ENCODE results near the gene ME3.

The ME3 gene

DNA sequence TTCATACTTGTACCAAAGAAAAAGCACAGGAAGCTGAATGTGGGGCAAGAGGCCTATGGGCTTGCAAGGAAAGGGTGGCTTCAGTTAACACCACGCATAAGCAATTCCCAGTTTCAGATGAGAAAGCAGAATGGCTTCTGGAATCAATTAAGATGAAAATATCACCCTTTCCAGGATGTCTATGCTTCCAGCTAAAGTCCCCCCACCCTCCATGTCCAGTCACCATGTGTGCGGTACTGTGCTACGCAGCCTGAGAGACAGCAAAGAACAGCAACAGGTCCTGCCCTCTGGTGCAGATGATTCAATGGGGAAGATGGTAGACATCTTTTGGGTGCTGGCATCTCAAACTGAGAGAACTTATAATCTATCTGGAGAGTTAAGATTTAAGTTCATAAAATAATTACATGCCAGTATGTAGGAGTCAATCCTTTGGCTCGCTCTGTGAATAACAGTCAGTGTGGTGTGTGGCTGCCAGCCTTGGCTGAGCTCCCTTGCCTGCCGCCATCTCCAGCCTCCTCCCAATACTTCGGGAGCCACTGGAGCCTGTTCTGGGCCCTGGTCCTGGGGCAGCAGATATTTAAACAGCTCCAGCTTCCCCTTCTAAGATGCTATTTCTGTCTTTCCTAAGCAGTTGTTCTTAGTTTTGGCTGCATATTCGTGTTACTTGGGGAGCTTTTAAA, 44.5 kb downstream of the ME3 start:
- TF ChIP-seq, protein P1, sequence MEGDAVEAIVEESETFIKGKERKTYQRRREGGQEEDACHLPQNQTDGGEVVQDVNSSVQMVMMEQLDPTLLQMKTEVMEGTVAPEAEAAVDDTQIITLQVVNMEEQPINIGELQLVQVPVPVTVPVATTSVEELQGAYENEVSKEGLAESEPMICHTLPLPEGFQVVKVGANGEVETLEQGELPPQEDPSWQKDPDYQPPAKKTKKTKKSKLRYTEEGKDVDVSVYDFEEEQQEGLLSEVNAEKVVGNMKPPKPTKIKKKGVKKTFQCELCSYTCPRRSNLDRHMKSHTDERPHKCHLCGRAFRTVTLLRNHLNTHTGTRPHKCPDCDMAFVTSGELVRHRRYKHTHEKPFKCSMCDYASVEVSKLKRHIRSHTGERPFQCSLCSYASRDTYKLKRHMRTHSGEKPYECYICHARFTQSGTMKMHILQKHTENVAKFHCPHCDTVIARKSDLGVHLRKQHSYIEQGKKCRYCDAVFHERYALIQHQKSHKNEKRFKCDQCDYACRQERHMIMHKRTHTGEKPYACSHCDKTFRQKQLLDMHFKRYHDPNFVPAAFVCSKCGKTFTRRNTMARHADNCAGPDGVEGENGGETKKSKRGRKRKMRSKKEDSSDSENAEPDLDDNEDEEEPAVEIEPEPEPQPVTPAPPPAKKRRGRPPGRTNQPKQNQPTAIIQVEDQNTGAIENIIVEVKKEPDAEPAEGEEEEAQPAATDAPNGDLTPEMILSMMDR (conservative IDR thresholded peaks at IDR 0.05): no peak
- no peak overlapping the region for H3K27ac ChIP-seq

DNA sequence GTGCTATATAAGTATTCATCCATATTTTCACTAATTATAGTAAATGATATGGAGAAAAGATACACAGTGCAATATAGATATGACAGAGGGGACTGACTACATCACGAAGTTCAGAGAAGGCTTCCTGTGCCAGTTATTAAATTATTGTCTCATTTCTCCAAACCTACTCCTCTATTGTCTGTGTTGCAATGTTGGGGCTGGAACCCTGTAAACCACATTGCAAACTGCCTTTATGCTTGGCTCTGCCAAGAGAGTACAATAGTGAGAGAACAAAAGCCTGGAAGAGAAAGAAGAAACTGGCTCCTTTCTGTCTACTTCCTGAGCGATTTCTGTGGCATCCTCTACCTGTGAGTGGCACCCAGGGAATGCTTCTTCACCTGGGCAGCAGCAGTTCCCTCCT, 46.4 kb downstream of the ME3 start:
- no peak overlapping the region for H3K27ac ChIP-seq
- TF ChIP-seq, protein P1 (conservative IDR thresholded peaks at IDR 0.05): no peak

DNA sequence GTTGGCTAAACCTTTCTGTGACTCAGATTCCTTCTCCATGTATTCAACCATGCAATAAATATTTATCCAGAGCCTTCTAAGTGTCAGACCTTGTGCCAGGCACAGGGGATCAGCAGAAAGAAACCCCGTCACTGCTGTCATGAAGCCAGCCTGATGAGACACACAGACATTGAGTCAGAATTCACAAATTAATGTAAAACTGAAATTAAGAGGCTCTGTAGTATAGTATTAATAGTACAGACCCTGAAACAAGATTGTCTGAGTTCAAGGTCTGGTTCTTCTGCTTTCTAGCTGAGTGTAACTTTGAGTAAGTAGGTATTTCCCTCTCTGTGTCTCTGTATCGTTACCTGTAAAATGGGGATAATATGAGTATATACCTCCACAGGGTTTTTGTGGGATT, 46.9 kb downstream of the ME3 start:
- TF ChIP-seq, protein P1 (conservative IDR thresholded peaks at IDR 0.05): no peak
- H3K27ac ChIP-seq: no peak overlapping the region

DNA sequence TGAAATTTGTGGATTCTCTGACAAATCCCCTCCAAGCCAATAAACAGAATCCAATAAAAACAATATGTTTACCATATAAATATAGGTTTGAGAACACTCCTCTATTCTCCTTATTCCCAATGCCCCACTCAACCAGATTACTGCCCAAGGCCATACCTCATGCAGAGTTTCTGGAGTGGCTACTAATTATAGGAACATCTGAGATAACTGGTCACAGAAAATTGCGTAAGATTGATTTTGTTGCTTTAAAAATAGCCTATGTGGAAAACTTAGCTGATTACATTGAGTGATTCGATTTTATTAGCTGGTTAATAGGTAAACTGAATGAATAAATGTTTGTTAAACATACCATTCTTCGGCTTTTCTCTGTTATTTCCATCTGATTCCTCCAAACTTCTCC, 48.0 kb downstream of the ME3 start:
- TF ChIP-seq, protein P1 (conservative IDR thresholded peaks at IDR 0.05): no peak
- no peak overlapping the region for H3K27ac ChIP-seq

DNA sequence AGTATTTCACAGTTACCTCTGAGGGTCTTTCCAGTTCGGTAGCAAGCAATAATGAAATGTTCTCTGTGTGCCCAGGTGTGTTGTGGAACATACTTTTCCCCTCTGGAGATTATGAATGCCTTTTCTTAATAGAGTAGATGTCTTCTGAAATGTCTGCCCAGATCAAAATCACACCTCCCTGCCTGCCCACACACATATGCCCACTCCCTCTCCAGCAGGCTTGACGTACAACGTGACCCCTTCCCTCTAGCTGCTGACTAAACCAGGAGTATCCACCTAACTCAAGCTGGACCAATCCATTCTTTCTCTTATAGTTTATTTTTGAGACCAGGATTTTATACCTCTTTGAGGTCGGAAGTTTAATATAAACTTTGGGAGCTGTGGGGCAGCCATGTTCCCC, 48.7 kb downstream of the ME3 start:
- TF ChIP-seq, protein P1 (conservative IDR thresholded peaks at IDR 0.05): no peak
- H3K27ac ChIP-seq: no peak overlapping the region

DNA sequence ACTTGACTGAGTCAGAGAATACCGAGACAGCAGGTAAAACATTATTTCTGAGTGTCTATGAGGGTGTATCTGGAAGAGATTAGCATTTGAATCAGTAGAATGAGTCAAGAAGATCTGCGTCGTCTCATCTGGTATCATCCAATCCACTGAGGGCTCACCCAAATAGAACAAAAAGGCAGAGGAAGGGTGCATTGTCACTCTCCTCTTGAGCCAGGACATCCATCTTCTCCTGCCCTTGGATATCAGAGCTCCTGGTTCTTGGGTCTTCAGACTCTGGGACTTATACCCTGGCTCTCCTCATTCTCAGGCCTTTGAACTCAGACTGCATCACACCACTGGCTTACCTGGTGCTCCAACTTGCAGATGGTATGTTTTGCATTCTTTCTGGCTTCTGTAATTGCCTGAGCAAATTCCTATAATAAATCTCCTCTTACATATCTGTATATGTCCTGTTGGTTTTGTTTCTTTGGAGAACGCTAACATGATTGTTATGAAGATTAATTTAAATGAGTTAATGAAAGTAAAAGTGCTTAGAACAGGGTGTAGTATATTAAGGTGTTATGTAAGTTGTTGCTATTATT, 49.3 kb downstream of the ME3 start:
- H3K27ac ChIP-seq: no peak overlapping the region
- TF ChIP-seq, protein P1 (conservative IDR thresholded peaks at IDR 0.05): no peak

DNA sequence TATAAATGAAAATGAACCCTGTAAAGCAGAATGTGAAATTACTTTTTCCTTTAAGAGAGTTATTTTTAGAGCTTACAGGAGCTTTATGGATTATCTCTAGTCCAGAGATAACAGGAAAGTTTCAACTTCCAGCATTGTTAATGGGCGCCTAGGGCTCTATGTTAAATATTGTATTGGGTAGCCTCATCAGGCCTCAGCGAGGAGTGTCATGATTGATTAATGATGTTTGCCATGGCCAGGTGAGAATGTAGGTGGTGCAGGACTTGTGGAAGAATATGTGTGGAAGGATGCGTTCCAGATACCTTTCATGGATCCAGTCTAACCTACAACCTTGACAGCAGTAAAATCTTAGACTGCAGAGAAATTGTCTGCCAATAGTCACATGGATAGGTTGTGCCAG, 50.6 kb downstream of the ME3 start:
- TF ChIP-seq, protein P1 (conservative IDR thresholded peaks at IDR 0.05): no peak
- no peak overlapping the region for H3K27ac ChIP-seq

Measured in VCaP (cell line).